RWPE2 (cell line): Measurements from ENCODE around the gene TAF11L13.
"Not testable (repeated sequence)": the region's sequence is repeated elsewhere in the genome, so short reads cannot be mapped to it uniquely, and the experiment has no call there.

Experiments
- ATAC-seq: fragments of 200-7000 bp; cut with Tn5 transposase; 3 replicates; pipeline ENCODE4 v1.9.1; 2021; ENCODE audit warnings: low read depth
- DNase-seq: peaks from one replicate; pipeline ENCODE4 v3.0.0-alpha.2; 2020; ENCODE audit warnings: low spot score
- H3K27ac ChIP-seq: fragments of 450-650 bp; 2 replicates; pipeline ENCODE4 v1.5.1; 2017; ENCODE audit warnings: mild to moderate bottlenecking; ENCODE audit not compliant: poor library complexity, severe bottlenecking
- H3K27me3 ChIP-seq: fragments of 250-450 bp; sonication (Bioruptor Pico); 2 replicates; pipeline ENCODE4 v1.5.1; 2021; ENCODE audit warnings: mild to moderate bottlenecking, moderate library complexity; ENCODE audit not compliant: insufficient read depth, poor library complexity, severe bottlenecking
- H3K36me3 ChIP-seq: fragments of 250-450 bp; sonication (Bioruptor Pico); 2 replicates; pipeline ENCODE4 v1.5.1; 2020; ENCODE audit warnings: low read depth, mild to moderate bottlenecking, moderate library complexity
- H3K4me1 ChIP-seq: fragments of 250-450 bp; sonication (Bioruptor Pico); 2 replicates; pipeline ENCODE4 v1.5.1; 2021; ENCODE audit warnings: mild to moderate bottlenecking, moderate library complexity; ENCODE audit not compliant: insufficient read depth, poor library complexity, severe bottlenecking
- H3K4me3 ChIP-seq: fragments of 250-450 bp; sonication (Bioruptor Pico); 2 replicates; pipeline ENCODE4 v1.5.1; 2021; ENCODE audit warnings: mild to moderate bottlenecking, moderate library complexity; ENCODE audit not compliant: severe bottlenecking
- H3K9me3 ChIP-seq: fragments of 250-450 bp; sonication (Bioruptor Pico); 2 replicates; pipeline ENCODE4 v1.5.1; 2021; ENCODE audit warnings: mild to moderate bottlenecking, moderate library complexity; ENCODE audit not compliant: severe bottlenecking
- TF ChIP-seq, protein P1 (sequence below): fragments of 450-650 bp; IDR thresholded peaks from one replicate; pipeline ENCODE4 v1.5.1; 2017; ENCODE audit warnings: mild to moderate bottlenecking, moderate library complexity; ENCODE audit not compliant: poor library complexity, severe bottlenecking

The TAF11L13 gene

DNA sequence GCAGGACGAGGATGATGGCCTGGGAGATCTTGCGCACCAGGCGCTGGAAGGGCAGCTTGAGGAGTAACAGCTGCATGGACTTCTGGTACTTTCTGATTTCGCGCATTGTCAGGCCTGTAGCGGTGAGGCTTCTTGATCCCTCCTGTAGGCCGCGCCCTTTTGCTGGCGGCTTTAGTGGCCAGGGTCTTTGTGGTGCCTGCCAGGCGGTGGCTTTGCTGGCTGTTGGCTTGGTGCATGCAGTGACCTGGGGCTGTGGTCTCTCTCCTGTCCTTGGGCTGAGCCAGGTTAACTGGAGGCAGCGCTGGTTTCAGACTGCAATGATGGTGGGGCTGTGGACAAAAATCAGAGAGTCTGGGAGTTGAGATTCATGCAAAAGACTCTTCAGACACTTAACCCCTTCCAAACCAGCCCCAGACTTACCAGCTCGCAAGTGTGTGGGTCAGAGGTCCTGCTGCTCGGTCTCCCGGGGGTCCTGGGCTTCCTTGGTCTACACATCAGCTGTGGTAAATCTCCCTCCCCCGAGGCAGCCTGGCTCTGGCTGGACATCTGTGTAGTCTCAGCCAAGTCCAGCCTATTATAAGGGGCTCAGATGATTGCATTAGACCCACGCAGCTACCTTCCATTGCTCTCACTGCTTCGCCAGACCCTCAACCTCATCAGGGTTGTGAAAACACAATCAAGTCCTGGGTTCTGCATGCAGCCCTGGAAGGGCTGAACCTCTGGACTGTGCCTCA, 16.8 kb upstream of the TAF11L13 start:
- DNase-seq (no peak), ATAC-seq (no peak)
- no peak overlapping the region for H3K4me3 ChIP-seq
- H3K4me1 ChIP-seq, result no peaks in the 10 kb centered on the region
- TF ChIP-seq, protein P1, sequence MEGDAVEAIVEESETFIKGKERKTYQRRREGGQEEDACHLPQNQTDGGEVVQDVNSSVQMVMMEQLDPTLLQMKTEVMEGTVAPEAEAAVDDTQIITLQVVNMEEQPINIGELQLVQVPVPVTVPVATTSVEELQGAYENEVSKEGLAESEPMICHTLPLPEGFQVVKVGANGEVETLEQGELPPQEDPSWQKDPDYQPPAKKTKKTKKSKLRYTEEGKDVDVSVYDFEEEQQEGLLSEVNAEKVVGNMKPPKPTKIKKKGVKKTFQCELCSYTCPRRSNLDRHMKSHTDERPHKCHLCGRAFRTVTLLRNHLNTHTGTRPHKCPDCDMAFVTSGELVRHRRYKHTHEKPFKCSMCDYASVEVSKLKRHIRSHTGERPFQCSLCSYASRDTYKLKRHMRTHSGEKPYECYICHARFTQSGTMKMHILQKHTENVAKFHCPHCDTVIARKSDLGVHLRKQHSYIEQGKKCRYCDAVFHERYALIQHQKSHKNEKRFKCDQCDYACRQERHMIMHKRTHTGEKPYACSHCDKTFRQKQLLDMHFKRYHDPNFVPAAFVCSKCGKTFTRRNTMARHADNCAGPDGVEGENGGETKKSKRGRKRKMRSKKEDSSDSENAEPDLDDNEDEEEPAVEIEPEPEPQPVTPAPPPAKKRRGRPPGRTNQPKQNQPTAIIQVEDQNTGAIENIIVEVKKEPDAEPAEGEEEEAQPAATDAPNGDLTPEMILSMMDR, result no peak
- no peak overlapping the region for H3K27ac ChIP-seq
- H3K9me3 ChIP-seq, result no peaks in the 10 kb centered on the region
- H3K27me3 ChIP-seq, result no peaks in the 10 kb centered on the region
- H3K36me3 ChIP-seq, result no peaks in the 10 kb centered on the region

DNA sequence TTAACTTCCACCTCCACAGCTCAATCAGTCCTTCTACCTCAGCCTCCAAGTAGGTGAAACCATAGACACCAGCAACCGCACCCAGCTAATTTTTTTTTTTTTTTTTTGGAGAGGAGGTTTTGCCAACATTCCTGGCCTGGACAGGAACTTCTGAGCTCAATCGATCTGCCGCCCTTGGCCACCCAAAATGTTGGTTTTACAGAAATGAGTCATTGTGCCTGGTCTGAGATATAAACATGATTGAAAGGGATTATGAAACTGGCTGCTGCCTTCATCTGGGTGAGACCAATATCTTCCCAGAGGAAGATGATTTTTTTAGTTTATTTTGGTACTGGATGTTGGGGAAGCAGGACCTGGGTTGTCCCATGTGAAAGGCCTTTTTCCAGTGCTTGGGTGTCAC, 12.5 kb upstream of the TAF11L13 start:
- DNase-seq (no peak), ATAC-seq (no peak)

DNA sequence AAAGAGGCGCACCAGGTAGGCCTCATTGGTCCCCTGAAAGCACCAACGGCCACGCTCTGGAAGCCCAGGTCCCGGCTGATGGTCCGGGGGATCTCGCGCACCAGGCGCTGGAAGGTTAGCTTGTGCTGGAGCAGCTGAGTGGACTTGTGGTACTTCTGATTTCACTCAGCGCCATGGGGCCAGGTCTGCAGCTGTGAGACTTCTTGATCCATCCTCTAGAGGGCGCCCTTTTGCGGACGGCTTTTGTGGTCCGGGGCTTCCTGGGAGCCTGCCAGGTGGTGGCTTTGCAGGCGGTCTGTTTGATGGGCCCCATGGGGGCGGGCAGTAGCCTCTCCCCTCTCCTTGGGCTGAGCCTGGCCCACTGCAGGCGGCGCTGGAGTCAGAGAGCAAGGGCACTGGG, 11.3 kb upstream of the TAF11L13 start:
- Histone ChIP-seq H3K27ac (no peak overlapping the region), H3K36me3 (no peaks in the 10 kb centered on the region), H3K27me3 (no peaks in the 10 kb centered on the region), H3K4me3 (no peak overlapping the region), H3K4me1 (no peaks in the 10 kb centered on the region), H3K9me3 (no peaks in the 10 kb centered on the region)
- DNase-seq, result no peak
- ATAC-seq, result no peak
- TF ChIP-seq, protein P1, result no peak

More for the DNA sequence above, 12.5 kb upstream of the TAF11L13 start:
- H3K4me1 ChIP-seq, result no peaks in the 10 kb centered on the region
- no peaks in the 10 kb centered on the region for H3K36me3 ChIP-seq
- TF ChIP-seq, protein P1, result no peak
- H3K9me3 ChIP-seq, result no peaks in the 10 kb centered on the region
- H3K4me3 ChIP-seq, result no peak overlapping the region
- no peaks in the 10 kb centered on the region for H3K27me3 ChIP-seq
- H3K27ac ChIP-seq, result no peak overlapping the region

DNA sequence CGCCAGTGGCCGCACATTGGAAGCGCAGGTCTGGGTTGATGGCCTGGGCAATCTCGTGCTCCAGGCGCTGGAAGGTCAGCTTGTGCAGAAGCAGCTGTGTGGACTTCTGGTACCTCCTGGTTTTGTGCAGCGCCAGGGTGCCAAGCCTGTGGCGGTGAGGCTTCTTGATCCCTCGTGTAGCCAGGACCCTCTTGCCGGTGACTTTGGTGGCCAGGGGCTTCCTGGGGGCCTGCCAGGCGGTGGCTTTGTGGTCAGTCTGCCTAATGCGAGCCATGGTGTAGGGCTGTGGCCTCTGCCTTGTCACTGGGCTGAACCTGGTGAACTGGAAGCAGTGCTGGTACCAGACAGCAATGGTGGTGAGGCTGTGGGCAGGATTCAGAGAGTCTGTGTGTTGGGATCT, 6.2 kb upstream of the TAF11L13 start:
- Histone ChIP-seq H3K4me3 (no peak overlapping the region), H3K4me1 (no peaks in the 10 kb centered on the region), H3K9me3 (no peaks in the 10 kb centered on the region), H3K27ac (no peak overlapping the region), H3K36me3 (no peaks in the 10 kb centered on the region), H3K27me3 (no peaks in the 10 kb centered on the region)
- TF ChIP-seq, protein P1, result no peak
- ATAC-seq (no peak), DNase-seq (no peak)

DNA sequence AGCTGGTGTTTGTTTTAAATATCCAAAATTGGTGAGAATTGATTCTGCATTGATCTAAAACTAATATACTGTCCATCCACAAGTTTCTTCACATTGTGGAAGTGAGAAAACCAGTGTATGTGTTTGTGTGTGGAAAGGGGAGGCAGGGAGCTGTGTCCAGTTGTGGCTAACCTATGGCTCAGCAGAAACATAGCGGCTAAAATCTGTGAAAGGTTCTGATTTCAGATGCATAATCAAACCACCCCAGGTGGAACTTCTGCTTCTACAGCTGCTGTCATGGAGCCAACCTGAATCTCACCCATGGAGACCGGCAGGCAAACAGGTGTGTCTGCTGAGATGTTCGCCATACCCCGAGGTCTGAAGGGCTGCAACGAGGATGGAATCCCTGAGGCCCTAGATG, 2.3 kb downstream of the TAF11L13 start, which contains the start of gene TAF11L14:
Gene TAF11L14 (plus strand): TSS at position 301 of the 400 bp plus-strand sequence.
- Histone ChIP-seq H3K4me3 (no peak within 1 kb of the TSS), H3K27me3 (no peaks in the 10 kb centered on the region), H3K36me3 (no peaks in the 10 kb centered on the region), H3K9me3 (no peaks in the 10 kb centered on the region), H3K4me1 (no peaks in the 10 kb centered on the region), H3K27ac (no peak within 1 kb of the TSS)
- TF ChIP-seq, protein P1, result no peak
- ATAC-seq (no peak), DNase-seq (no peak)

DNA sequence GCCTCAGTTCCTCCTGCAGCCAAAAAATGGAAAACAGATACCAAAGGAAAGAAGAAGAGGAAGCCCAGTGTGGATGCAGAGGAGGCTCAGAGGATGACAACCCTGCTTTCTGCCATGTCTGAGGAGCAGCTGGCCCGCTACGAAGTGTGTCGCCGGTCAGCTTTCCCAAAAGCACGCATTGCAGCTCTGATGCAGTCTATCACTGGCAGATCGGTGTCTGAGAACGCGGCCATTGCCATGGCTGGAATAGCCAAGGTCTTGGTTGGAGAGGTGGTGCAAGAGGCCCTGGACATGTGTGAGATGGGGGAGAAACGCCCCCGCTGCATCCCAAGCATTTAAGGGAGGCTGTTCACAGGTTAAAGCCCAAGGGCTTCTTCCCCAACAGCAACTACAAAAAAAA, 17.3 kb downstream of the TAF11L13 start:
- not testable (repeated sequence) for DNase-seq, ATAC-seq, H3K9me3 ChIP-seq, H3K4me3 ChIP-seq, H3K4me1 ChIP-seq, H3K36me3 ChIP-seq, H3K27me3 ChIP-seq, H3K27ac ChIP-seq

DNA sequence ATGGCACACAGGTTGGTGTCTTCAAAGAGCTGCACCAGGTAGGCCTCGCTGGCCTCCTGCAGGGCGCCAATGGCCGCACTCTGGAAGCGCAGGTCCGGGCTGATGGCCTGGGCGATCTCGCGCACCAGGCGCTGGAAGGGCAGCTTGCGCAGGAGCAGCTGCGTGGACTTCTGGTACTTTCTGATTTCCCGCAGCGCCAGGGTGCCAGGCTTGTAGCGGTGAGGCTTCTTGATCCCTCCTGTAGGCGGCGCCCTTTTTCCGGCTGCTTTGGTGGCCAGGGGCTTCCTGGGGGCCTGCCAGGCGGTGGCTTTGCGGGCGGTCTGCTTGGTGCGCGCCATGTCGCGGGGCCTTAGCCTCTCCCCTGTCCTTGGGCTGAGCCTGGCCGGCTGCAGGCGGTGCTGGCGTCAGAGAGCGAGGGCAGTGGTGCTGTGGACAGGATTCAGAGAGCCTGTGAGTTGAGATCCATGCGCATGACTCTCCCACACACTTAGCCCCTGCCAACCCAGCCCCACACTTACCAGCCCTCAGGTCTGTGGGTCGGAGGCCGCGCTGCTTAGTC, 23.4 kb downstream of the TAF11L13 start:
- H3K9me3 ChIP-seq, ATAC-seq, H3K36me3 ChIP-seq, H3K27ac ChIP-seq, H3K4me3 ChIP-seq, DNase-seq, H3K4me1 ChIP-seq, H3K27me3 ChIP-seq: not testable (repeated sequence)
